Nephron (organoid): Measurements from ENCODE around the gene ROBO1.

Experiments used
- H3K27ac Mint-ChIP-seq, 3 experiments: 2 replicates each; pipeline ENCODE4 v1.8.0; 2020; ENCODE audit warnings: mixed read lengths in 3 of 3, mild to moderate bottlenecking in 2 of 3, moderate library complexity in 1 of 3
- H3K27me3 Mint-ChIP-seq: 2 replicates; pipeline ENCODE4 v1.8.0; 2021; ENCODE audit warnings: low read depth, mild to moderate bottlenecking, moderate library complexity, mixed read lengths
- H3K36me3 Mint-ChIP-seq: 2 replicates; pipeline ENCODE4 v1.8.0; 2020; ENCODE audit warnings: low read depth, mixed read lengths
- H3K4me1 Mint-ChIP-seq: 2 replicates; pipeline ENCODE4 v1.8.0; 2020; ENCODE audit warnings: mixed read lengths
- H3K4me3 Mint-ChIP-seq, 3 experiments: 2 replicates each; pipeline ENCODE4 v1.8.0; 2020; ENCODE audit warnings: mild to moderate bottlenecking in 3 of 3, mixed read lengths in 3 of 3, moderate library complexity in 2 of 3
- H3K9me3 Mint-ChIP-seq: 2 replicates; pipeline ENCODE4 v1.8.0; 2020; ENCODE audit warnings: mixed read lengths
- CTCF ChIP-seq, 3 experiments: fragments of 200-600 bp; sonication (generic); IDR thresholded peaks; one replicate each; pipeline ENCODE4 v1.5.0; 2021; ENCODE audit warnings: antibody characterized with exemption in 3 of 3; ENCODE audit not compliant: unreplicated experiment in 3 of 3

The ROBO1 gene

GRCh38 chr3:78863306-78864203 lies 904.2 kb downstream of the ROBO1 start:
- H3K4me3 Mint-ChIP-seq, result no peak overlapping the region
- H3K36me3 Mint-ChIP-seq, result peaks cover 5% of the 10 kb centered on the region
- H3K4me1 Mint-ChIP-seq, result peaks cover 43% of the 10 kb centered on the region
- peak overlapping the region in 2 of 3 experiments; percentile 57 to 58 for H3K27ac Mint-ChIP-seq
- H3K27me3 Mint-ChIP-seq, result no peaks in the 10 kb centered on the region
- TF ChIP-seq CTCF (IDR thresholded peaks at IDR 0.05; ENCODE audit: unreplicated experiment in 3 of 3), result no peak
- H3K9me3 Mint-ChIP-seq, result peaks cover 3% of the 10 kb centered on the region

DNA sequence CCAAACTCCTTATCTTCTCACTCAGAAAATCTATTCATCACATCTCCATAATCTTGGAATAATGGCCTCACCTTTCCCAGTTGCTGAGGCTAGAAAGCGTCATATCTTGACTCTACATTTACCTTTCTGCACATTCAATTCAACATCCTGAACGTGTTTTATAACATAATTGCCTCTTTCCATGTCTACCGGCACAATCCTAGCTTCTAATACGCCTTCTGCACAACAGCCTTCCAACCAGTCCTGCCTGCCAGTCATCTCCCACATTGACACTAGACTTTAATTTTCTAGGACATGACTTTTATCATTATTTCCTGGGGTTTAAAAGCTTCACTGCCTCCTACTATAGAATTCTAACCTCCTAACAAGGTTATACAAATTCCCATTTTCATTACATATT lies 906.6 kb downstream of the ROBO1 start:
- Mint-ChIP-seq H3K27ac (no peak overlapping the region), H3K4me3 (no peak overlapping the region), H3K4me1 (peaks cover 28% of the 10 kb centered on the region), H3K36me3 (peaks cover 5% of the 10 kb centered on the region), H3K9me3 (peaks cover 3% of the 10 kb centered on the region), H3K27me3 (no peaks in the 10 kb centered on the region)
- no peak for TF ChIP-seq CTCF (IDR thresholded peaks at IDR 0.05; ENCODE audit: unreplicated experiment in 3 of 3)

DNA sequence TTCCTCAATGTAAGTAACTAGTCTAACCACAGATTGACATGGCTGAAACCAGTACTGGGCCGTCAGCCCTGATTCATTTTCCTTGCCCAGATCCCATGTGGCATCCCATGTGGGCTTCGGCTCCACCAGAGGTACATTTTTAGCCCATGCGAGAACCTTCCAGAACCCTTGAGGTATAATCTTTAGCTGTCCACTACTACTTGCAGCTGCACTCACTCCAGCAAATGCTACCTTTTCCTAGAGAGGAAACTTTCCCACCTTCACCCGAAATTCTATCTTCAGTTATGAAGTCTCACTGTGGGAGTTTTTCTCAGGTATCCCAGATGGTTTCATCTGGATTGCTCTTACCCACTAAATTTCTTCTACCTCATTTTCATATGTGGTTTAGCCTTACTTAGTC lies 907.2 kb downstream of the ROBO1 start:
- H3K4me3 Mint-ChIP-seq, result no peak overlapping the region

DNA sequence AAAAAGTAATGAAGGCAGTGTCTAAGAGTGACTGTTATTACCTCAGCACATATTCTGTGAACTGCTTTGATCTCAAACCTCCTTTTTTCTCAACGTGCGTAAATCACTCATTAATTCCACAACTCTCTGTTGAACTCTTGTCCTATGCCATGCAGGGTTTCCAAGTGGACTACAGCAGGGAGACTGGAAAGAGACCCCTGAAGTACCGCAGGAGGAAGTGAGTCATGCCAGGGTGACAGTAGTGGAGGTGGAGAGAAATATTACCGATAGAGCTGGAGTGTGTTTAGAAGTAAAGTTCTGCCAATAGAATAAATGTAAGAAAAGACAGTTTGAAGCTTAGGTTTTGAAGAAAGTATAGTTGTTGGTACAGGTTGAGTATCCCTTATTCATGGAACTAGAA lies 908.9 kb downstream of the ROBO1 start:
- no peaks in the 10 kb centered on the region for H3K27me3 Mint-ChIP-seq
- peaks cover 3% of the 10 kb centered on the region for H3K9me3 Mint-ChIP-seq
- H3K4me1 Mint-ChIP-seq, result peaks cover 40% of the 10 kb centered on the region
- peaks cover 5% of the 10 kb centered on the region for H3K36me3 Mint-ChIP-seq
- peak overlapping the region in 2 of 3 experiments; percentile 2 to 29 for H3K27ac Mint-ChIP-seq
- no peak for TF ChIP-seq CTCF (IDR thresholded peaks at IDR 0.05; ENCODE audit: unreplicated experiment in 3 of 3)
- H3K4me3 Mint-ChIP-seq, result no peak overlapping the region

More for the DNA sequence above, 907.2 kb downstream of the ROBO1 start:
- peaks cover 5% of the 10 kb centered on the region for H3K36me3 Mint-ChIP-seq
- peaks cover 3% of the 10 kb centered on the region for H3K9me3 Mint-ChIP-seq
- H3K27ac Mint-ChIP-seq, result no peak overlapping the region
- TF ChIP-seq CTCF (IDR thresholded peaks at IDR 0.05; ENCODE audit: unreplicated experiment in 3 of 3), result no peak
- H3K4me1 Mint-ChIP-seq, result peaks cover 32% of the 10 kb centered on the region
- no peaks in the 10 kb centered on the region for H3K27me3 Mint-ChIP-seq

GRCh38 chr3:78858174-78858573 lies 909.6 kb downstream of the ROBO1 start:
- H3K27ac Mint-ChIP-seq, result peak overlapping the region; percentile 33 to 80 (median 66)
- no peak for TF ChIP-seq CTCF (IDR thresholded peaks at IDR 0.05; ENCODE audit: unreplicated experiment in 3 of 3)
- H3K27me3 Mint-ChIP-seq, result no peaks in the 10 kb centered on the region
- H3K4me3 Mint-ChIP-seq, result no peak overlapping the region
- H3K36me3 Mint-ChIP-seq, result peaks cover 5% of the 10 kb centered on the region
- peaks cover 33% of the 10 kb centered on the region for H3K4me1 Mint-ChIP-seq
- H3K9me3 Mint-ChIP-seq, result peaks cover 3% of the 10 kb centered on the region
